GM23248 (cell line): ENCODE data around the gene MOV10L1. TPM values are rescaled to one million over a fixed set of nuclear protein-coding genes. Genes with fewer than 3 reads are reported as not detected.
A peak's percentile ranks its signal among the peaks of the same experiment; 100 is the strongest.

Source experiments
- DNase-seq: peaks from one replicate; pipeline ENCODE4 v3.0.0-alpha.2; 2015
- H2AFZ ChIP-seq: fragments of 200-600 bp; sonication (generic); 2 replicates; pipeline ENCODE4 v1.6.1; 2016; ENCODE audit warnings: antibody characterized with exemption
- H3F3A ChIP-seq: fragments of 200-600 bp; sonication (generic); 2 replicates; pipeline ENCODE4 v1.6.1; 2016; ENCODE audit warnings: mild to moderate bottlenecking, antibody characterized with exemption, mixed run types; ENCODE audit not compliant: insufficient read depth
- H3K27ac ChIP-seq: fragments of 200-600 bp; sonication (generic); 2 replicates; pipeline ENCODE4 v1.5.1; 2016; ENCODE audit warnings: mild to moderate bottlenecking
- H3K27me3 ChIP-seq: fragments of 200-600 bp; sonication (generic); replicated peaks from 2 replicates; pipeline ENCODE4 v1.6.1; 2016; ENCODE audit warnings: mild to moderate bottlenecking; ENCODE audit not compliant: insufficient read depth
- H3K36me3 ChIP-seq: fragments of 200-600 bp; sonication (generic); 2 replicates; pipeline ENCODE4 v1.6.1; 2016; ENCODE audit warnings: low read depth, mild to moderate bottlenecking
- H3K4me1 ChIP-seq: fragments of 200-600 bp; sonication (generic); 2 replicates; pipeline ENCODE4 v1.6.1; 2016; ENCODE audit warnings: mild to moderate bottlenecking; ENCODE audit not compliant: insufficient read depth
- H3K4me2 ChIP-seq: fragments of 200-600 bp; sonication (generic); one replicate; pipeline ENCODE4 v1.6.1; 2016; ENCODE audit warnings: mild to moderate bottlenecking; ENCODE audit not compliant: unreplicated experiment
- H3K4me3 ChIP-seq: fragments of 200-600 bp; sonication (generic); 2 replicates; pipeline ENCODE4 v1.5.1; 2016; ENCODE audit warnings: mild to moderate bottlenecking
- H3K79me2 ChIP-seq: fragments of 200-600 bp; sonication (generic); 2 replicates; pipeline ENCODE4 v1.6.1; 2016; ENCODE audit warnings: mild to moderate bottlenecking; ENCODE audit not compliant: insufficient read depth
- H3K9ac ChIP-seq: fragments of 200-600 bp; sonication (generic); 2 replicates; pipeline ENCODE4 v1.6.1; 2016; ENCODE audit warnings: mild to moderate bottlenecking
- H3K9me2 ChIP-seq: fragments of 200-600 bp; sonication (generic); 2 replicates; pipeline ENCODE4 v1.6.1; 2016; ENCODE audit warnings: mixed run types, mild to moderate bottlenecking, moderate library complexity; ENCODE audit not compliant: insufficient read depth
- H3K9me3 ChIP-seq: fragments of 200-600 bp; sonication (generic); one replicate; pipeline ENCODE4 v1.6.1; 2017; ENCODE audit warnings: low read depth
- H4K20me1 ChIP-seq: fragments of 200-600 bp; sonication (generic); 2 replicates; pipeline ENCODE4 v1.6.0; 2016; ENCODE audit not compliant: insufficient read depth
- EZH2 ChIP-seq: fragments of 200-600 bp; sonication (generic); IDR thresholded peaks from 2 replicates; pipeline ENCODE4 v1.6.1; 2018; ENCODE audit warnings: antibody characterized with exemption, mild to moderate bottlenecking; ENCODE audit not compliant: insufficient read depth, poor library complexity, severe bottlenecking
- EZH2phosphoT487 ChIP-seq: fragments of 200-600 bp; sonication (generic); IDR thresholded peaks from 2 replicates; pipeline ENCODE4 v1.6.1; 2018; ENCODE audit warnings: antibody characterized with exemption, moderate library complexity, mild to moderate bottlenecking, low read depth; ENCODE audit not compliant: insufficient read depth
- WGBS, 2 experiments: methylation state at CpG; one replicate each; pipeline ENCODE4 v1.1.6; 2015 to 2017; ENCODE audit warnings: low lambda C conversion rate in 2 of 2, low coverage in 1 of 2; ENCODE audit errors: missing lambda C conversion rate in 2 of 2; 5-methylcytosine and 5-hydroxymethylcytosine counted together
- in situ Hi-C: fragments of 300-500 bp; cut with MboI; formaldehyde crosslinking; loops from 2 replicates; pipeline ENCODE4 v1.15.0; 2020
- polyA plus RNA-seq: library from polyadenylated mRNA; unstranded; fragments of >200 nt; fragmentation: Nextera tagmentation; extraction: Ambion mirVana; gene quantifications from 2 replicates; pipeline ENCODE4 v1.2.1, GENCODE V29; 2016
- total RNA-seq: library from RNA; depleted of rRNA; stranded (reverse); fragments of >200 nt; shearing (Covaris generic); gene quantifications from 2 replicates; pipeline ENCODE4 v1.2.3, GENCODE V29; 2014

Gene MOV10L1
- total and polyA plus RNA-seq, 2 experiments from 2014 or later, result not detected

DNA sequence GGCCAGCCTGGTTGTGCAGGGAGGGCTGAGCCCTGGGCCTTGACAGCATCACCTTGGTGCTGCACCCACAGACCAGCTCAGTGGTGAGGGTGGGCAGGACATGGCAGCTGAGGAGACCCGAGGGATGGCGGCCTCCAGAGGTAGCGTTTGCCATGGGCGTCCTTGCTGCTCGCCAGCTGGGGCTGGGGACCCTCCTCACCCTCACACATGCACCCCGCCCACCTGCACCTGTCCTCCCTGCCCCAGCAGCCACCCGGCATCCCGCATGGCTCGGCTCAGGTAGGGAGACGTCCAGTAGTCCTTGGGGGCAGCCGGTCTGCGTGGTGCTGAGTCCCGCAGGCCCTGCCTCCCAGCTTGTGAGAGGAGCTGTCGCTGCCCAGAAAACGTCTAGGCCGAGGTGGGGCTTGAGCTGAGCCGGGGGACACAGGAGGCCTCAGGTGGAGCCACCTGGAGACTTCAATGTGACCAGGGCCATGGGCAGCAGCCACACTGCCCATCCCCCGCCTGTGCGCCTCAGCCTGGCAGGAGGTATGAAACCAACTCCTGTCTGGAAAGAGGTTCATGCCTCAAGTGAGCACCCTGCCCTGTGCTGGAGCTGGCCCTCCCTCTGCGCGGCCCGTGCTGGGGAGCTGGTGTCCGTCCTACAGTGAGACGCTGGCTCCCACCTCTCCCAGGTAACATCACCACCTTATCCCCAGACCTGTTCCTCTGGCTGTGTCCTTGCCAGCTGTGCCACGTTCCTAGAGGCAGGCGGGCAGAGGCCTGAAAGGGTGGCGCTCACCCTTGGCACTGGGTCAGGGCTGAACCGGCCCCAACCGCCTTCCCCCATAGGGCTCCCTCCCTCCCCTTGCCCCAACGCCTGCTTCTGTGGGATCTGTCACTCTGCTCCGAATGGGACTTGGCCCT lies 92.6 kb downstream of the MOV10L1 start:
- no peak overlapping the region for H3K27ac ChIP-seq
- DNase-seq, result no peak
- no peaks in the 10 kb centered on the region for H3K9me2 ChIP-seq
- H3K27me3 ChIP-seq, result 0 out of 2 replicates have a peak, but pooled peaks cover 3% of the 10 kb centered on the region
- in situ Hi-C loops, result no loop called here
- no peak overlapping the region for H3K9ac ChIP-seq
- peaks cover 14% of the 10 kb centered on the region for H3K79me2 ChIP-seq
- H4K20me1 ChIP-seq, result no peaks in the 10 kb centered on the region
- 74 to 79% methylated on average over 25 to 31 of the region's 31 CpGs for WGBS, 2 experiments
- no peaks in the 10 kb centered on the region for H3K36me3 ChIP-seq
- H3K4me1 ChIP-seq, result 0 out of 2 replicates have a peak, but pooled peaks cover 4% of the 10 kb centered on the region
- H3K4me2 ChIP-seq, result no peak overlapping the region
- H3K9me3 ChIP-seq, result no peaks in the 10 kb centered on the region
- no peak overlapping the region for H3K4me3 ChIP-seq
- H2AFZ ChIP-seq, result no peak overlapping the region
- H3F3A ChIP-seq, result no peaks in the 10 kb centered on the region
- TF ChIP-seq EZH2phosphoT487 (no peak), EZH2 (no peak)

- in situ Hi-C loops, result no loop called here
- no peaks in the 10 kb centered on the region for H4K20me1 ChIP-seq
Measured at GRCh38 chr22:50183141-50183971, 93.5 kb downstream of the MOV10L1 start.

GRCh38 chr22:50184004-50184901 lies 94.4 kb downstream of the MOV10L1 start:
- DNase-seq, result peak; percentile 77
- H3K9ac ChIP-seq, result no peak overlapping the region
- no peaks in the 10 kb centered on the region for H4K20me1 ChIP-seq
- 81 to 84% methylated on average over 28 of the region's 32 CpGs for WGBS, 2 experiments
- in situ Hi-C loops, result no loop called here
- no peaks in the 10 kb centered on the region for H3K36me3 ChIP-seq
- peaks cover 32% of the 10 kb centered on the region for H3K79me2 ChIP-seq
- TF ChIP-seq EZH2phosphoT487 (no peak), EZH2 (no peak)
- no peak overlapping the region for H2AFZ ChIP-seq
- no peaks in the 10 kb centered on the region for H3K9me2 ChIP-seq
- no peaks in the 10 kb centered on the region for H3K27me3 ChIP-seq
- no peak overlapping the region for H3K4me2 ChIP-seq
- H3K4me1 ChIP-seq, result 0 out of 2 replicates have a peak, but pooled peaks cover 5% of the 10 kb centered on the region
- no peak overlapping the region for H3K27ac ChIP-seq
- H3F3A ChIP-seq, result no peaks in the 10 kb centered on the region
- H3K4me3 ChIP-seq, result no peak overlapping the region
- H3K9me3 ChIP-seq, result no peaks in the 10 kb centered on the region

More at GRCh38 chr22:50183141-50183971, 93.5 kb downstream of the MOV10L1 start:
- DNase-seq, result no peak
- Histone ChIP-seq H3K9ac (no peak overlapping the region), H3K4me3 (no peak overlapping the region), H3K9me2 (no peaks in the 10 kb centered on the region), H3K9me3 (no peaks in the 10 kb centered on the region), H3K27ac (no peak overlapping the region), H3K27me3 (0 out of 2 replicates have a peak, but pooled peaks cover under 1% of the 10 kb centered on the region), H2AFZ (no peak overlapping the region), H3K79me2 (peaks cover 23% of the 10 kb centered on the region), H3K4me2 (no peak overlapping the region), H3K36me3 (no peaks in the 10 kb centered on the region), H3K4me1 (0 out of 2 replicates have a peak, but pooled peaks cover 5% of the 10 kb centered on the region), H3F3A (no peaks in the 10 kb centered on the region)
- TF ChIP-seq EZH2, result no peak
- TF ChIP-seq EZH2phosphoT487, result no peak
- WGBS, 2 experiments, result 73 to 84% methylated on average over 14 to 19 of the region's 19 CpGs
